Activated T-cell treated with anti-CD3 and anti-CD28 coated beads, Interleukin-2, amount 50 U/mL, for 24 hours (primary cell): ENCODE measurements around the gene KIF12.

Source experiments
- DNase-seq: peaks from one replicate; pipeline ENCODE4 v3.0.0-alpha.2; 2020
- H3K27ac Mint-ChIP-seq: 2 replicates; pipeline ENCODE4 v1.8.0; 2020; ENCODE audit warnings: mild to moderate bottlenecking, mixed read lengths
- H3K27me3 Mint-ChIP-seq: 2 replicates; pipeline ENCODE4 v1.8.0; 2020; ENCODE audit warnings: mixed read lengths
- H3K36me3 Mint-ChIP-seq: 2 replicates; pipeline ENCODE4 v1.8.0; 2020; ENCODE audit warnings: low read depth, mixed read lengths
- H3K4me1 Mint-ChIP-seq: 2 replicates; pipeline ENCODE4 v1.8.0; 2020; ENCODE audit warnings: low read depth, mixed read lengths
- H3K4me3 Mint-ChIP-seq: 2 replicates; pipeline ENCODE4 v1.8.0; 2020; ENCODE audit warnings: mild to moderate bottlenecking, moderate library complexity, mixed read lengths
- H3K9me3 Mint-ChIP-seq: 2 replicates; pipeline ENCODE4 v1.8.0; 2020; ENCODE audit warnings: mixed read lengths

KIF12 gene

GRCh38 chr9:114076237-114077161 lies 22.6 kb downstream of the KIF12 start:
- peaks cover 2% of the 10 kb centered on the region for H3K27me3 Mint-ChIP-seq
- no peak overlapping the region for H3K27ac Mint-ChIP-seq
- no peak for DNase-seq
- H3K9me3 Mint-ChIP-seq = no peaks in the 10 kb centered on the region
- no peaks in the 10 kb centered on the region for H3K36me3 Mint-ChIP-seq
- H3K4me1 Mint-ChIP-seq = no peaks in the 10 kb centered on the region
- H3K4me3 Mint-ChIP-seq = no peak overlapping the region

GRCh38 chr9:114075602-114076001 lies 23.5 kb downstream of the KIF12 start:
- Mint-ChIP-seq H3K27ac (no peak overlapping the region), H3K9me3 (no peaks in the 10 kb centered on the region), H3K27me3 (peaks cover 2% of the 10 kb centered on the region), H3K36me3 (no peaks in the 10 kb centered on the region), H3K4me1 (no peaks in the 10 kb centered on the region), H3K4me3 (no peak overlapping the region)
- no peak for DNase-seq

DNA sequence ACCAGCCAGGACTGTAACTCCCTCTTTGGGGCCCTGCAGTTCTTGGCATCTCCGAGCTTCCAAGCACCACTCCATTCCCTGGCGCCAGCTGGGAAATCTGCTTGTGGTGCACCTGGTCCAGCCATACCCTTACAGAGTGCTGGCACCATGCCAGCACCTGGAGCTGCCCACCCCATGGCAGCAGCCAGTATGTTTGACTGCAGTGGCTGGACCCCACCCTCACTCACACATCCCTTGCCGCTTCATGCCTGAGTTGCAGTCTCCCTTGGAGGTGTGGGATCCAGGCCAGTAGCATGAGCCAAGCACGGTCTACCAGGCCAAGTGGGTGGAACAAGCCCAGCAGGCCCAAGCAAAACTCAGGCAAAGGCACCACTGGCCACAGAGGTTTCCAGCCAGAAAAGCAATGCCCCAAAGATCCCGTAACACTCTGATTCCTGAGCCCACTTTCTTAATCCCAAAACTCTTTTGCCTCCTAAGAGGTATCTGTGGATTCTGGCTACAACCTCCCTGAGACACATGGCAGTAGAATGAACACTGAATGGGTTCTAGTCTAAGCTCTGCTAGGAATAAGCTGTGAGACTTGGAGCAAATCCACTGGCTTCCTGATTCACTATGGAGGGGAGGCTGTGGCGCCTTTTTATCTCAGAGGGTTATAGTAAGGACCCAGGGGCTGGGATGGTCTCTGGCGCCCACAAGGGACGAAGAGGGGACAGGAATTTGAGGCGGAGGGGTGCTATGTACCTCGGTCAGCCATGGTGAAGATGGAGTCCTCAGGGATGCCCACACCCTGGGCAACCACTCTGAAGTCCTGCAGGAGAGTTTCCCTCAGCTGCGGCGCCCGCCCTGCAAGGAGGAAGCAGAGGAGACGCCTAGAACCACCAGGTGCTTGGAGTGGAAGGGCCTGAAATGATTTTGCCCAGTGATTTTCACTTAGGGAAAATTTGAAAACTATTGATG lies 26.6 kb downstream of the KIF12 start:
- Mint-ChIP-seq H3K36me3 (no peaks in the 10 kb centered on the region), H3K27ac (no peak overlapping the region), H3K9me3 (no peaks in the 10 kb centered on the region), H3K4me3 (no peak overlapping the region), H3K4me1 (no peaks in the 10 kb centered on the region), H3K27me3 (peaks cover 2% of the 10 kb centered on the region)
- DNase-seq = no peak

GRCh38 chr9:114071197-114071795 lies 27.8 kb downstream of the KIF12 start:
- no peak overlapping the region for H3K27ac Mint-ChIP-seq
- H3K27me3 Mint-ChIP-seq = no peaks in the 10 kb centered on the region
- H3K9me3 Mint-ChIP-seq = no peaks in the 10 kb centered on the region
- no peak overlapping the region for H3K4me3 Mint-ChIP-seq
- no peak for DNase-seq
- H3K36me3 Mint-ChIP-seq = no peaks in the 10 kb centered on the region
- no peaks in the 10 kb centered on the region for H3K4me1 Mint-ChIP-seq

DNA sequence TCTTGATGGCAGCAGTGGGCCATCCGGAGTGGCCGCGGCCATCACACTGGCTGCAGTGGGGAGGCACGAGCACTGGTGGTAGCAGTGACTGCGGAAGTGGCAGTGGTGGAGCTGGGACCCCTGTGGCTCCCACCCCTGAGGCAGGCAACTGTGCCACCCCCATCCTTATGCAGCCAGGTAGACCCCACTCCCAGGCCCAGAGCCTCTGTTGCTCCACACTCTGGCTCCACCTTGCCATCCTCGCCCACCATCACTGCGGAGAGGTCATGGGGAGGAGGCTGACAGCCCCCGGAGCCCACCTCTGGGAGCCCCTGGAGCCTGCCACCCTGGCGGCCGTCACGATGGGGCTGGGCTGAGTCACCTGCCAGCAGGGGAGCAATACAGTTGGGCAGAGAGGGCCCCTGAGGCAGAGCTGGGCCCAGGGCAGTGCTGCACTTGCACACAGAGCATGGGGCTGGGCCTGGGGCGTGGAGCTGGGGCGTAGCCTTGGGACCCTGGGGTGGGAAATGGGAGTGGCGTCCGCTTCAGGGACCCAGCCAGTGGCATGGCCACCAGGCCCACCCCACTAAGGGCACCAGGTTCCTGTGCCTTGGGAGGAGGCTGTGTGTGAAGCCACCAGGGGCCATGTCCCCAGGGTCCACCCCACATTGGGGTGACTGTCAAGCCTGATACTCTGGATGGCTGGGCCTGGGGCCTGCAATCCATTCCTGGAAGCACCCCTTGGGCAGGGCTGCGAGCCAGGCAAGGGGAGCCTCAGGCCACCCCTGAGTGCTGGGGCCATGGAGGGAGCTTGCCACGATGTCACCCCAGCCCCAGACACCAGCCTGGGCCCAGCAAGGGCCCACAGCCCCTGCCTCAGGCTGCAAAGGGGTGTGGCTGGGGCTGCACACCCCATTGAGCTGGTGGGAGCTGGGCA lies 28.6 kb downstream of the KIF12 start:
- H3K4me1 Mint-ChIP-seq = no peaks in the 10 kb centered on the region
- DNase-seq = peak; percentile 8
- no peak overlapping the region for H3K4me3 Mint-ChIP-seq
- H3K27me3 Mint-ChIP-seq = no peaks in the 10 kb centered on the region
- H3K27ac Mint-ChIP-seq = no peak overlapping the region
- H3K9me3 Mint-ChIP-seq = no peaks in the 10 kb centered on the region
- no peaks in the 10 kb centered on the region for H3K36me3 Mint-ChIP-seq

GRCh38 chr9:114069476-114070187 lies 29.5 kb downstream of the KIF12 start:
- Mint-ChIP-seq H3K27me3 (peaks cover under 1% of the 10 kb centered on the region), H3K4me3 (no peak overlapping the region), H3K4me1 (no peaks in the 10 kb centered on the region), H3K27ac (no peak overlapping the region), H3K36me3 (no peaks in the 10 kb centered on the region), H3K9me3 (no peaks in the 10 kb centered on the region)
- peak; percentile 5 for DNase-seq

GRCh38 chr9:114065304-114065703 lies 33.8 kb downstream of the KIF12 start:
- no peak overlapping the region for H3K27ac Mint-ChIP-seq
- no peak overlapping the region for H3K4me3 Mint-ChIP-seq
- no peak for DNase-seq
- H3K36me3 Mint-ChIP-seq = no peaks in the 10 kb centered on the region
- H3K9me3 Mint-ChIP-seq = no peaks in the 10 kb centered on the region
- H3K27me3 Mint-ChIP-seq = peaks cover 17% of the 10 kb centered on the region
- no peaks in the 10 kb centered on the region for H3K4me1 Mint-ChIP-seq

- Mint-ChIP-seq H3K4me1 (no peaks in the 10 kb centered on the region), H3K27me3 (peaks cover 17% of the 10 kb centered on the region), H3K36me3 (no peaks in the 10 kb centered on the region), H3K27ac (no peak overlapping the region), H3K4me3 (no peak overlapping the region), H3K9me3 (no peaks in the 10 kb centered on the region)
- no peak for DNase-seq
These were observed 37.1 kb downstream of the KIF12 start for GRCh38 chr9:114061830-114062474.

- Mint-ChIP-seq H3K27ac (no peak overlapping the region), H3K4me3 (no peak overlapping the region), H3K4me1 (no peaks in the 10 kb centered on the region), H3K9me3 (no peaks in the 10 kb centered on the region), H3K36me3 (no peaks in the 10 kb centered on the region), H3K27me3 (peaks cover 17% of the 10 kb centered on the region)
- DNase-seq = no peak
These were observed 37.8 kb downstream of the KIF12 start for GRCh38 chr9:114061292-114061691.

GRCh38 chr9:114060711-114061110 lies 38.4 kb downstream of the KIF12 start:
- no peaks in the 10 kb centered on the region for H3K36me3 Mint-ChIP-seq
- H3K27me3 Mint-ChIP-seq = peaks cover 17% of the 10 kb centered on the region
- no peak overlapping the region for H3K27ac Mint-ChIP-seq
- H3K4me1 Mint-ChIP-seq = no peaks in the 10 kb centered on the region
- H3K4me3 Mint-ChIP-seq = no peak overlapping the region
- no peaks in the 10 kb centered on the region for H3K9me3 Mint-ChIP-seq
- DNase-seq = no peak

DNA sequence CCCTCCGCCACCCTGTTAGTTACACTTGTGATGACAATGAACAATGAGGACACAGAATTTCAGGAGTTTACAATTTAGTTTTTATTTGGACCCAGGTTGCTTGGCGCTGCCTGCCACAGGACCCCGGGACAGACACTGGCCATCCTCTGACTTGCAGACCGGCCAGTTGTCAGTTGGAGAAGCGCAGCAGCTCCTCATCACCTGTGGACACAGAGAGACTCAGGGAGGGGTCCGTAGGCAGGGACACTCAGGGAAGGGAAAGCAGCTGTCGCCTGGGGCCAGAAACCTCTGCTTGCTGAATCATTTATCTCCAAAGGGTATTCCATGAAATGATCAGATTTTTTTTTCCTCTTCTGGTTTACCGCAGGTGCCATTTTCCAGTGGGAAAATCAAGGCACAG lies 39.0 kb downstream of the KIF12 start:
- peaks cover 17% of the 10 kb centered on the region for H3K27me3 Mint-ChIP-seq
- no peak overlapping the region for H3K4me3 Mint-ChIP-seq
- H3K4me1 Mint-ChIP-seq = no peaks in the 10 kb centered on the region
- no peak overlapping the region for H3K27ac Mint-ChIP-seq
- DNase-seq = no peak
- H3K36me3 Mint-ChIP-seq = no peaks in the 10 kb centered on the region
- no peaks in the 10 kb centered on the region for H3K9me3 Mint-ChIP-seq

DNA sequence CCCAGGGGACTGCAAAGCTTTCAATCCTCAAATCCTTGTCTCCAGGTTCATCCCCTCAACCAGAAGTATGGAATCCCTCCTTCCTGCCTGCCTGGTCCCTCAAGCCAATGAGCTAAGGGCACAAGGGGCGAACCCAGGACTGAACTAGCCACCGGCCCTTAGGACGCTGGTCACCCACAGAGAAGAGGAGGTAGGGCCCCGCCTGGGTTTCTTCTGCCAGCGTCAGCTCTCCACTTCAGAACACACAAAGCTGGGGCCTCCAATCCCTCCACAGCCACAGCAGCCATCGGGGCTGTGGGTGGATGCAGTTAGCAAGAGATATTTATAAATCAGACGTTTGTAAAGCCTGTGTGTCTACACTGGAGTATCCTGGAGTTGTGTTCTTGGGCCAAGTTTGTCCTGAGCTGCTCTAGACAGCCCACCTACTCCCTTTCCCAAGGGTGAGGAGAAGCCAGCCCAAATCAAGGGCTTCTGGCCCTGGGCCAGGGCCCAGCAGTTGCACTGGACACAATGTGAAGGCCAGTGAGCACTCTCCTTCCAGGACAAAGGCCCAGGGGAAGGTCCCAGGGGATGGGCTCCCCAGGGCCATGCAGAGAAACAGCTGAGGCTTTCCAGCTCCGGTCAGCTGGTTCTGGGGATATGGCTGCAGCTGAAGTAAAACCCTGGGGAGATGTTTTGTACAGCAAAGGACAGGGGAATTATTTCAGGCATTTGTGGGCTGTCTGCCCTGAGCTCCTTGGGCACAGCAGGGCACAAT lies 39.9 kb downstream of the KIF12 start:
- H3K4me3 Mint-ChIP-seq = no peak overlapping the region
- H3K27me3 Mint-ChIP-seq = peaks cover 14% of the 10 kb centered on the region
- H3K36me3 Mint-ChIP-seq = no peaks in the 10 kb centered on the region
- no peak for DNase-seq
- H3K4me1 Mint-ChIP-seq = no peaks in the 10 kb centered on the region
- no peaks in the 10 kb centered on the region for H3K9me3 Mint-ChIP-seq
- H3K27ac Mint-ChIP-seq = no peak overlapping the region
